ENCODE measurements around the gene SPDYE17.
"Not testable (repeated sequence)": the region's sequence is repeated elsewhere in the genome, so short reads cannot be mapped to it uniquely, and the experiment has no call there.

The SPDYE17 gene

GRCh38 chr7:77032261-77032660 lies at the start of gene SPDYE17:
Gene SPDYE17, minus strand, starts transcription at chr7:77032361. Its CDS starts 1,791 bp downstream, at chr7:77030570.
- FAIRE-seq, result not testable (repeated sequence)

- not testable (repeated sequence) for FAIRE-seq
Observed at GRCh38 chr7:77080236-77080635, 48.1 kb upstream of the SPDYE17 start.

- not testable (repeated sequence) for FAIRE-seq
Observed at GRCh38 chr7:77079624-77080023, 47.5 kb upstream of the SPDYE17 start.

GRCh38 chr7:77079112-77079511 lies 47.0 kb upstream of the SPDYE17 start:
- not testable (repeated sequence) for FAIRE-seq

- FAIRE-seq, result not testable (repeated sequence)
Observed at GRCh38 chr7:77077060-77077459, 44.9 kb upstream of the SPDYE17 start.

- FAIRE-seq, result not testable (repeated sequence)
Observed at GRCh38 chr7:77074786-77075396, 42.7 kb upstream of the SPDYE17 start.

- FAIRE-seq, result not testable (repeated sequence)
Observed at GRCh38 chr7:77071108-77071507, 38.9 kb upstream of the SPDYE17 start.

GRCh38 chr7:77065869-77066268 lies 33.7 kb upstream of the SPDYE17 start:
- not testable (repeated sequence) for FAIRE-seq

GRCh38 chr7:77063732-77064131 lies 31.6 kb upstream of the SPDYE17 start:
- not testable (repeated sequence) for FAIRE-seq

- not testable (repeated sequence) for FAIRE-seq
Observed at GRCh38 chr7:77062557-77062956, 30.4 kb upstream of the SPDYE17 start, which contains the start of gene SPDYE18. Gene SPDYE18, minus strand, starts transcription at chr7:77062558. Its CDS starts 2,046 bp downstream, at chr7:77060512.

GRCh38 chr7:77026349-77026748 lies 5.8 kb downstream of the SPDYE17 start:
- FAIRE-seq, result not testable (repeated sequence)

- FAIRE-seq, result not testable (repeated sequence)
Observed at GRCh38 chr7:77010074-77010680, 22.0 kb downstream of the SPDYE17 start.

- not testable (repeated sequence) for FAIRE-seq
Observed at GRCh38 chr7:77008000-77008399, 24.2 kb downstream of the SPDYE17 start.

- not testable (repeated sequence) for FAIRE-seq
Observed at GRCh38 chr7:77006127-77007110, 25.7 kb downstream of the SPDYE17 start.

- FAIRE-seq, result not testable (repeated sequence)
Observed at GRCh38 chr7:77005461-77006057, 26.6 kb downstream of the SPDYE17 start.

- not testable (repeated sequence) for FAIRE-seq
Observed at GRCh38 chr7:77004151-77004550, 28.0 kb downstream of the SPDYE17 start.

- FAIRE-seq, result not testable (repeated sequence)
Observed at GRCh38 chr7:77003241-77003640, 28.9 kb downstream of the SPDYE17 start.

GRCh38 chr7:77002678-77003233 lies 29.4 kb downstream of the SPDYE17 start:
- FAIRE-seq, result not testable (repeated sequence)

GRCh38 chr7:77002104-77002503 lies 30.1 kb downstream of the SPDYE17 start:
- FAIRE-seq, result not testable (repeated sequence)

GRCh38 chr7:76999474-77000107 lies 32.6 kb downstream of the SPDYE17 start:
- FAIRE-seq, result not testable (repeated sequence)

GRCh38 chr7:76998764-76999450 lies 33.3 kb downstream of the SPDYE17 start:
- not testable (repeated sequence) for FAIRE-seq
